Measurements from ENCODE around the gene SLC4A2.
"Not testable (repeated sequence)": the region's sequence is repeated elsewhere in the genome, so short reads cannot be mapped to it uniquely, and the experiment has no call there.

SLC4A2 gene

GRCh38 chr7:151026771-151027727, 32.3 kb upstream of the SLC4A2 start:
- DNase-seq, result not testable (repeated sequence)

DNA sequence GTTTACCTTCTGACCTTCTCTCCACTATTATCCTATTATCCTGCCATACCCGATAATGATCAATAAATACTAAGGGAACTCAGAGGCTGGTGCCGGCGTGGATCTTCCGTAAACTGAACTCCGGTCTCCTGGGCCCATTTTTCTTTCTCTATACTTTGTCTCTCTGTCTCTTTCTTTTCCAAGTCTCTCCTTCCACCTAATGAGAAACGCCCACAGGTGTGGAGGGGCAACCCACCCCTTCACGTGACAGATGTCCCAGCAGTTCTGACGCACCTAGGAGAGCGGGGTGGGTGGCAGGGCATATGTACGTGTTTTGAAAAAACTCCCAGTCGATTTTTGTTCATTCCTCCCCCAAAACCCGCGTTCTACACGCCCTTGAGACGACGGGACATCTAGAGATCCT, 31.7 kb upstream of the SLC4A2 start:
- not testable (repeated sequence) for DNase-seq

- DNase-seq, result peak; percentile 99
These were observed 31.1 kb upstream of the SLC4A2 start, which contains the start of gene ABCB8 for GRCh38 chr7:151028131-151028947. ABCB8 (plus strand) TSS chr7:151028450; CDS start chr7:151028516, 66 bp downstream.

DNA sequence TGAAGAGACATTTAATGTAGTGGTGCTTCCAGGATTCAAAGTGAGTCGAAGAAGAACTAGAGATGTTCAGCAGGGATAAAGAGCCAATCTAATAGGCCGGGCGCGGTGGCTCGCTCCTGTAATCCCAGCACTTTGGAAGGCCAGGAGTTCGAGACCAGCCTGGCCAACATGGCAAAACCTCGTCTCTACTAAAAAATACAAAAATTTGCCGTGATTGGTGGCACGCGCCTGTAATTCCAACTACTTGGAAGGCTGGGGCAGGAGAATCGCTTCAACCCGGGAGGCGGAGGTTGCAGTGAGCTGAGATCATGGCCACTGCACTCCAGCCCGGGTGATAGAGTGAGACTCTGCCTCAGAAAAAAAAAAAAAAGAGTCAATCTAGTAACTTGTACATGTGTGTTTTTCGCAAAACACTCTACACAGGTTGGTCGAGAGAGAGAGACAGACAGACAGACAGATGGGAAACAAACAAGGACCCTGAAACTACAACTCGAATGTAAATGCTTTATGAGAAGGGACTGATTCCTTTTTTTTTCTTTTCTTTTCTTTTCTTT, 30.4 kb upstream of the SLC4A2 start:
- DNase-seq, result no peak

DNA sequence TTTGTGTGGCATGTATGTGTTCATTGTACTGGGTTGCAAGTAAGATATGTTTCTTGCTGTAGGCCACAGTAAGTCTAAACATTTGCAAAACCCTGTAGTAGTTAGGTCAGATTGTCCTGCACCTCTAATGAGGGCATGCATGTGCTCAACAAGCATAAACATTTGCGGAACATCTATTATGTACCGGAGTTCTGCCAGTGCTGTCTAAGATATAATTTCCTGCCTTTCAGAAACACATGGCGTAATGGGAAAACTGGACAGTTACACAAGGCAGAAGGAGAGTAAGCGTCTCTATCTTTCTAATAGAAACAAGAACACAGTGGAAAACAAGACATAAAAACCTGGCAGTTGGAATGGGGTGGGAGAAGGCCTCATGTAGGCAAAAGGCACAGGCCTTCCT, 28.4 kb upstream of the SLC4A2 start:
- no peak for DNase-seq

GRCh38 chr7:151032936-151033863, 26.2 kb upstream of the SLC4A2 start:
- no peak for DNase-seq

DNA sequence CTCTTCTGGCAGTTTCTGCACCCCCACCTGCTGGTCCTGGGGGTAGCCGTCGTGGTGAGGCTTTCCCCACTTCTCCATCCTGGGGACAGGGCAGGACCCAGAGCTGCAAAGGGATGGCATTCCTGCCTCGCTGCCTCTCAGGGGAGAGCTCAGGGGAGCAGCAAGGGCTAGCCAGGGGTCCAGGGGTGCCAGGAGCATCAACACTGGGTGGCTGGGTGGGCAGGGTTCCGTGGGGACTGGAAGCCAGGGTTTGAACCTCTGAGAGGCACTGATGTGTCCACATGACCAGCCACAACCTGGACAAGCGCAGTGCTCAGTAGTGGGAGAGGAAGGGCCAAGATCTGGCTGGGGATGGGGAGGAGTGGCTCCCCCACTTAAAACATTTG, 25.5 kb upstream of the SLC4A2 start:
- no peak for DNase-seq

DNA sequence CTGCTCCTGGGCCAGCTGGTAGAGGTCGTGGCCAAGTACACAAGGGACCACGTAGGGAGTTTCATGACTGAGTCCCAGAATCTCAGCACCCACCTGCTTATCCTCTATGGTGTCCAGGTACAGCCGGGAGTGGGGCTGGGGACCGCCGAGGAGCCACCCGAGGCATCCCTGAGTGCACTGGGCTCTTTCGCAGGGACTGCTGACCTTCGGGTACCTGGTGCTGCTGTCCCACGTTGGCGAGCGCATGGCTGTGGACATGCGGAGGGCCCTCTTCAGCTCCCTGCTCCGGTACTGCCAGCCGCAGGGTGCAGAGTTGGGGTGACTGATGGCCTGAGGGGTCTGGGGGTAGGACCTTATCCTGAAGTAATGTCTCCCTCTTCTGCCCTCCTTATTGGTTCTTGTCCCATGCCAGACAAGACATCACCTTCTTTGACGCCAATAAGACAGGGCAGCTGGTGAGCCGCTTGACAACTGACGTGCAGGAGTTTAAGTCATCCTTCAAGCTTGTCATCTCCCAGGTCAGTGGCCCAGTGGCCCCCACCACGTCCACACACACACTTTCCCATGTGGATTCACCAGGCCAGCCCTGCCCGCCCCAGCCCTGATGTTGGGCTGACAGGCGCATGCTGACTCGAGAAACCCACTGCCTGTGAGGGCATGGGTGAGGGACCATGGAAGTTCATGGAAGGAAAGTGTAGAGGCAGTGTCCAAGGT, 24.9 kb upstream of the SLC4A2 start:
- no peak for DNase-seq

DNA sequence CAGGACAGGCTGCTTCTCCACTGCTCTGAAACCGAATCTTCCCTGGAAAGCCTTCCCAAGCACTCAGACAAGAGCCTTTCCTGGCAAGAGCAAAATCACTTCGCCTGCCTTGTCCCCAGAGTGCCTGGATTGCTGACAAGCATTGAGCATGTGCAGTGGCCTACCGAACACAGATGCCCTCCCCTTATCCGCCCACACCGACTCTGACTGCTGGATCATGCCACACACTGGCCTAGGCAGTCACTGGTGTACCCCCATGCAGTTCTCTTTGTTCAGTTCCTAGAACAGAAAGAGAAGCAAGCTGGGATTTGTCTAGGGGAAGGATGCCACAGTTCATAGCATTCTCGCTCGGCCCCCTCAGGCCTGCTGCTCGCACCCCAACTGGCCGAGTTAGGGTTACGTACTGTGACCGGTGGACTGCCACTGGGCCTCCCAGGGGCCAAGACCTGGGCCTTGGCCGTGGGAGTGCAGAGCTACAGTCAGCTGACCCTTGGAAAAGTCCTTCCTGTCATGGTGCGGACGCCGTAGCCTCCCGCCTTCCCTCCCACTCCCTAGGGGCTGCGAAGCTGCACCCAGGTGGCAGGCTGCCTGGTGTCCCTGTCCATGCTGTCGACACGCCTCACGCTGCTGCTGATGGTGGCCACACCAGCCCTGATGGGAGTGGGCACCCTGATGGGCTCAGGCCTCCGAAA, 24.2 kb upstream of the SLC4A2 start:
- no peak for DNase-seq

GRCh38 chr7:151035902-151036301, 23.5 kb upstream of the SLC4A2 start:
- DNase-seq, result no peak

DNA sequence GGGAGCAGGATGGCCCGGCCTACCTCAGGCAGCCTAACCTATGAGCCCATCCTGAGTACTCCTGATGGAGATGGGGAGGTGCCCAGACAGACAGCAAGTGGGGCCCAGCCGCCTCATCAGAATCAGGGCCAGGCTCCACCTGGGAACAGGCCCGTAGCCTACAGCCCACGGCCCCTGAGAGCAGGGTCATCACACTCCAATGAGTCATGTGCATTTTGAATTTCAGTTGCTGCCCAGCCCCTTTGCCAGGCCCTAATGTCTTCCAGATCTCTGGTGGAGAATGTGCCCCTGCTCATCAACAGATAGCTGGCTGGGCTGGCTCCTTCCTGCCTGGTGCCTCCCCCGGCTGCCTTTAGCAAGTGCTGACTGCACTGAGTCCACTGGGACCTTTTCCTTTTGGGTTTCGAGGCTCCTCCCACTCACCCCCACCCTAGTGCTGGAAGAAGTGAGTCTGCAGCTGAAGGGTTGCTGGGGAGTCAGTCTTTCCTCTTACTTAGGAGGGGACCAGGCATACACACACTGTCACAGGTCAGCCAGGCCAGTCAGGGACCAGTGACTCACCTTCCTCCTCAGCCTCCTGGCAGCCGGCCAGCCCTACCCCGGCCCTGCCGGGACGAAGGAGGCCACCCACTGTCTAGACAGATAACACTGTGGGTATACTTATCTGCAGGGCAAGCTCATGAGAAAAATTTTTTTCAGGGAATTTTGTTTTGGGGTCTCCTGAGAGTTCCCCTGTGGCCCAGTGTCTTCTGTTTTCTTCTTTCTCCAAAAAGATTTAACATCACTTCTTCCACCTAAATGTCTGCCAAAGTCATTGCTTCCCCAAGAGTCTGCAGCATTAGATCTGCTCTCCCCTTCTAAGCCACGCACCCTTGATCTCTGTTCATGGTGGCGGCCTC, 20.2 kb upstream of the SLC4A2 start:
- DNase-seq, result peak; percentile 92

- DNase-seq, result no peak
These were observed 19.4 kb upstream of the SLC4A2 start for GRCh38 chr7:151039850-151040548.

DNA sequence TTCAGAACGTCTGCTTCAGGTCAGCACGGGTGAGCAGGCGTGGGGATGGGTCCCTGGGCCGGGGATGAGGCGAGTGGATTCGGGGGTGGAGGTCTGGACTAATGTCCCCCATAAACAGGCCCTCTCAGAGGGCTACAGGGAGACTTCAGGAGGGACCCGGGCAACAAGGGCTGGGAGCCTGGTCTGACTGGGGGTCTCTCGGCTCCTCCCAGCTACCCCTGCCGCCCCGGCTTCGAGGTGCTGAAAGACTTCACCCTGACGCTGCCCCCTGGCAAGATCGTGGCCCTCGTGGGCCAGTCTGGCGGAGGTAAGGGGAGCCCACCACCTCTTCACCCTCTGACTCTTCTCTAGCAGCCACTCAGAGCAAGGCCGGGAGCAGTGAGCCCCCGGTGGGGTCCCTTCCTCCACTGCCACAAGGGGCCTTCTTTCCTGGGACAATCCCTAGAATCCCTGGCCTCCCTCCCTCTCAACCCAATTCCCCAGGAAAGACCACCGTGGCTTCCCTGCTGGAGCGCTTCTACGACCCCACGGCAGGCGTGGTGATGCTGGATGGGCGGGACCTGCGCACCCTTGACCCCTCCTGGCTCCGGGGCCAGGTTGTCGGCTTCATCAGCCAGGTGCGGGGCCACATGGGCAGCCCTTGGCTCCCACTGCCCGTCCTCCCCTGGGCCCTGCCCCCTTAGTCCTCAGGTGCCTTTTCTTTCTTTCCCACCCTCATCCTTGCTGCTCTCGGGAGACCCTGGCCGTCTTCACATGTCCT, 18.6 kb upstream of the SLC4A2 start:
- no peak for DNase-seq

DNA sequence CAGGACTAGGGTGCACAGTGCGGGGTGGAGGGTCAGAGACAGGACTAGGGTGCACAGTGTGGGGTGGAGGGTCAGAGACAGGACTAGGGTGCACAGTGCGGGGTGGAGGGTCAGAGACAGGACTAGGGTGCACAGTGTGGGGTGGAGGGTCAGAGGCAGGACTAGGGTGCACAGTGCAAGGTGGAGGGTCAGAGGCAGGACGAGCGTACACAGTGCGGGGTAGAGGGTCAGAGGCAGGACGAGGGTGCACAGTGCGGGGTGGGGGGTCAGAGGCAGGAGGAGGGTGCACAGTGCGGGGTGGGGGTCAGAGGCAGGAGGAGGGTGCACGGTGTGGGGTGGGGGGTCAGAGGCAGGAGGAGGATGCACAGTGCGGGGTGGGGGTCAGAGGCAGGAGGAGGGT, 15.9 kb upstream of the SLC4A2 start:
- not testable (repeated sequence) for DNase-seq

DNA sequence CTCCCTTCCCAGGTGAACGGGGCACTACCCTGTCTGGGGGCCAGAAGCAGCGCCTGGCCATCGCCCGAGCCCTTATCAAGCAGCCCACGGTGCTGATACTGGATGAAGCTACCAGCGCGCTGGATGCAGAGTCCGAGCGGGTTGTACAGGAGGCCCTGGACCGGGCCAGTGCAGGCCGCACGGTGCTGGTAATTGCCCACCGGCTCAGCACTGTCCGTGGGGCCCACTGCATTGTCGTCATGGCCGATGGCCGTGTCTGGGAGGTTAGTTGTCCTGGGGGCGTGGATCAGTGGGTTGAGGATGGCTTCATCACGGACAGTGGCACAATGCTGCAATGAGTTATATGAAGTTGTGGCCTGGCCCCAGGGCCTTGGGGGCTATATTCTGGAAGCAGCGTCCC, 15.4 kb upstream of the SLC4A2 start:
- no peak for DNase-seq

- DNase-seq, result no peak
These were observed 14.1 kb upstream of the SLC4A2 start for GRCh38 chr7:151045262-151045661.

DNA sequence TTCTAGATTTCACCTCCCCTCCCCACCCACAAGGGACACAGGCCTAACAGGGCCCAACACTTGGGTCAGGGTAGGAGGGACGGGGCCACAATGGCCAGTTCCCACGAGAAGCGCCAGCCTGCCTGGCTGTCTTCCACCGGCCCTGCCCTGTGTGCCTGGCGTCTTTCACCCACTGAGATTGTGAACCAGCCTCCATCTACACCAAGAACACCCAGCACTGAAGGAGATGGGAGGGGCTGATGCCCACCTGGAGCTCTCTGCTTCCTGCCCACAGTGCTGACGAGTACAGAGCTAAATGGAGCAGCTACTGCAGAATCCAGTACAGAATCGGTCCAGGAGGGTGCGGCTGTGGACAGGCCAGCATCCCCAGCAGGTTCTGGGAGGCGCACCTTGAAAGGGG, 13.4 kb upstream of the SLC4A2 start:
- no peak for DNase-seq

Measured in fibroblast of upper back skin (primary cell).